NCI-H1417 (cell line): ENCODE data around the gene MED12L.

ENCODE experiments used
- DNase-seq, 3 experiments: peaks; one replicate each; lab custom pipeline; 2025; lab: John Stamatoyannopoulos, UW

Gene MED12L

GRCh38 chr3:151297429-151297828, 212.0 kb downstream of the MED12L start:
- DNase-seq: no peak

- DNase-seq: peak in 2 of 3 experiments; percentile 37 to 59
These were observed 213.5 kb downstream of the MED12L start for GRCh38 chr3:151299006-151299405.

- no peak for DNase-seq
These were observed 215.1 kb downstream of the MED12L start for GRCh38 chr3:151300539-151300938.

- DNase-seq: no peak
These were observed 216.3 kb downstream of the MED12L start for GRCh38 chr3:151301787-151302186.

GRCh38 chr3:151303751-151304150, 218.3 kb downstream of the MED12L start:
- no peak for DNase-seq

GRCh38 chr3:151305060-151305774, 219.8 kb downstream of the MED12L start:
- DNase-seq: no peak

- no peak for DNase-seq
These were observed 220.3 kb downstream of the MED12L start for GRCh38 chr3:151305775-151306151.

- DNase-seq: no peak
These were observed 220.8 kb downstream of the MED12L start for GRCh38 chr3:151306168-151306810.

GRCh38 chr3:151307131-151307530, 221.7 kb downstream of the MED12L start:
- no peak for DNase-seq

GRCh38 chr3:151307583-151308488, 222.4 kb downstream of the MED12L start:
- DNase-seq: no peak

- no peak for DNase-seq
These were observed 224.1 kb downstream of the MED12L start for GRCh38 chr3:151309566-151309965.

- DNase-seq: no peak
These were observed 227.5 kb downstream of the MED12L start for GRCh38 chr3:151312972-151313371.

GRCh38 chr3:151314137-151314536, 228.7 kb downstream of the MED12L start:
- DNase-seq: no peak

GRCh38 chr3:151314593-151314992, 229.1 kb downstream of the MED12L start:
- DNase-seq: no peak

- DNase-seq: no peak
These were observed 229.7 kb downstream of the MED12L start for GRCh38 chr3:151315136-151315535.

GRCh38 chr3:151315846-151316245, 230.4 kb downstream of the MED12L start:
- no peak for DNase-seq

- DNase-seq: no peak
These were observed 231.0 kb downstream of the MED12L start, which contains the start of gene GPR87 for GRCh38 chr3:151316267-151316991. GPR87 (minus strand) TSS chr3:151316820; CDS start chr3:151300100, 16,720 bp downstream.

GRCh38 chr3:151318313-151318712, 232.8 kb downstream of the MED12L start:
- DNase-seq: no peak

GRCh38 chr3:151318991-151319390, 233.5 kb downstream of the MED12L start:
- DNase-seq: peak in 1 of 3 experiments; percentile 9

GRCh38 chr3:151319628-151320027, 234.2 kb downstream of the MED12L start:
- DNase-seq: no peak

GRCh38 chr3:151320131-151320530, 234.7 kb downstream of the MED12L start:
- DNase-seq: no peak

GRCh38 chr3:151321526-151321925, 236.1 kb downstream of the MED12L start:
- DNase-seq: no peak
